MM.1S (cell line): ENCODE data around the gene ZNF445.

ENCODE experiments used
- DNase-seq: peaks from one replicate; pipeline ENCODE4 v3.0.0-alpha.2; 2015
- H2AFZ ChIP-seq: fragments of 300-600 bp; sonication (generic); 2 replicates; pipeline ENCODE4 v1.6.0; 2016; ENCODE audit warnings: antibody characterized with exemption, low read length
- H3F3A ChIP-seq: fragments of 300-600 bp; sonication (generic); 2 replicates; pipeline ENCODE4 v1.6.1; 2016; ENCODE audit warnings: mild to moderate bottlenecking, antibody characterized with exemption, low read length, moderate library complexity, mixed read lengths; ENCODE audit not compliant: insufficient read depth
- H3K27ac ChIP-seq: fragments of 300-600 bp; sonication (generic); 2 replicates; pipeline ENCODE4 v1.5.1; 2016; ENCODE audit warnings: mild to moderate bottlenecking, low read length
- H3K27me3 ChIP-seq: fragments of 300-600 bp; sonication (generic); replicated peaks from 2 replicates; pipeline ENCODE4 v1.6.0; 2016; ENCODE audit warnings: low read length; ENCODE audit not compliant: insufficient read depth
- H3K36me3 ChIP-seq: fragments of 300-600 bp; sonication (generic); replicated peaks from 2 replicates; pipeline ENCODE4 v1.6.1; 2016; ENCODE audit warnings: mild to moderate bottlenecking, low read length, mixed read lengths; ENCODE audit not compliant: insufficient read depth
- H3K4me1 ChIP-seq: fragments of 300-600 bp; sonication (generic); 2 replicates; pipeline ENCODE4 v1.6.1; 2016; ENCODE audit warnings: low read length, mixed read lengths
- H3K4me2 ChIP-seq: fragments of 300-600 bp; sonication (generic); 2 replicates; pipeline ENCODE4 v1.6.0; 2016; ENCODE audit warnings: low read depth, low read length
- H3K4me3 ChIP-seq: fragments of 300-600 bp; sonication (generic); 2 replicates; pipeline ENCODE4 v1.5.1; 2016; ENCODE audit warnings: low read length, mixed read lengths
- H3K79me2 ChIP-seq: fragments of 300-600 bp; sonication (generic); 2 replicates; pipeline ENCODE4 v1.6.1; 2016; ENCODE audit warnings: mixed run types, low read length, mixed read lengths
- H3K9ac ChIP-seq: fragments of 300-600 bp; sonication (generic); 2 replicates; pipeline ENCODE4 v1.6.1; 2016; ENCODE audit warnings: low read length, mixed read lengths
- H3K9me2 ChIP-seq: fragments of 300-600 bp; sonication (generic); replicated peaks from 2 replicates; pipeline ENCODE4 v1.6.1; 2016; ENCODE audit warnings: mild to moderate bottlenecking, low read length, mixed read lengths; ENCODE audit not compliant: insufficient read depth
- H3K9me3 ChIP-seq: fragments of 300-600 bp; sonication (generic); replicated peaks from 2 replicates; pipeline ENCODE4 v1.6.1; 2016; ENCODE audit warnings: mild to moderate bottlenecking, low read length, mixed read lengths; ENCODE audit not compliant: insufficient read depth
- H4K20me1 ChIP-seq: fragments of 300-600 bp; sonication (generic); 2 replicates; pipeline ENCODE4 v1.6.1; 2016; ENCODE audit warnings: mild to moderate bottlenecking, low read length, moderate library complexity, mixed read lengths; ENCODE audit not compliant: insufficient read depth
- EZH2 ChIP-seq: fragments of 300-600 bp; sonication (generic); optimal IDR thresholded peaks from 2 replicates; pipeline ENCODE3; 2017; ENCODE audit warnings: low read depth, mild to moderate bottlenecking, antibody characterized with exemption, low read length, mixed read lengths
- EZH2phosphoT487 ChIP-seq: fragments of 300-600 bp; sonication (generic); IDR thresholded peaks from 2 replicates; pipeline ENCODE4 v1.6.1; 2018; ENCODE audit warnings: antibody characterized with exemption, low read length
- TF ChIP-seq, protein P1 (sequence below): fragments of 300-600 bp; sonication (generic); IDR thresholded peaks from 2 replicates; pipeline ENCODE4 v1.5.1; 2016; ENCODE audit warnings: antibody characterized with exemption, low read length, mixed read lengths

The ZNF445 gene

DNA sequence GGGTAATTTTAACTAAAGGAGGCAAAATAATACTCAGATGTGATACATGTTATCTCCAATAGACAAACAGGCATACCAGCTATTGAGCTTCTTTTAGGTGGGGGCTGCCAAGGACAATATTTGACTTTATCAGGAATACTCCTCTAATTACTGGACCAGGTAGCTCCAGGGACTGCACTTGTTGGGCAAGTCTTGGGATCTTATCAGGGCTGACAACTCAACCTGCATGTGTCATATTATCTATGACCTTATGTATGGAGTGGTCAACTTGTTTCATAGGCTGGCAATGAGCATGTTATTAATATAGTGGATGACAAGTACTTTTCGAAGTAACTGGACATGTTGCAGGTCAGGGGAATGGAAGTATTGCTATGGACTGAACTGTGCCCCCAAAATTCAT, 15.0 kb upstream of the ZNF445 start:
- no peaks in the 10 kb centered on the region for H3K9me3 ChIP-seq
- no peaks in the 10 kb centered on the region for H4K20me1 ChIP-seq
- H3K4me1 ChIP-seq, result no peaks in the 10 kb centered on the region
- no peak overlapping the region for H3K27ac ChIP-seq
- no peaks in the 10 kb centered on the region for H3K36me3 ChIP-seq
- H3K9me2 ChIP-seq, result no peaks in the 10 kb centered on the region
- no peaks in the 10 kb centered on the region for H3K79me2 ChIP-seq
- no peak overlapping the region for H3K4me2 ChIP-seq
- H3K9ac ChIP-seq, result no peak overlapping the region
- no peak for DNase-seq
- no peaks in the 10 kb centered on the region for H3K27me3 ChIP-seq
- no peak overlapping the region for H2AFZ ChIP-seq
- TF ChIP-seq, protein P1, sequence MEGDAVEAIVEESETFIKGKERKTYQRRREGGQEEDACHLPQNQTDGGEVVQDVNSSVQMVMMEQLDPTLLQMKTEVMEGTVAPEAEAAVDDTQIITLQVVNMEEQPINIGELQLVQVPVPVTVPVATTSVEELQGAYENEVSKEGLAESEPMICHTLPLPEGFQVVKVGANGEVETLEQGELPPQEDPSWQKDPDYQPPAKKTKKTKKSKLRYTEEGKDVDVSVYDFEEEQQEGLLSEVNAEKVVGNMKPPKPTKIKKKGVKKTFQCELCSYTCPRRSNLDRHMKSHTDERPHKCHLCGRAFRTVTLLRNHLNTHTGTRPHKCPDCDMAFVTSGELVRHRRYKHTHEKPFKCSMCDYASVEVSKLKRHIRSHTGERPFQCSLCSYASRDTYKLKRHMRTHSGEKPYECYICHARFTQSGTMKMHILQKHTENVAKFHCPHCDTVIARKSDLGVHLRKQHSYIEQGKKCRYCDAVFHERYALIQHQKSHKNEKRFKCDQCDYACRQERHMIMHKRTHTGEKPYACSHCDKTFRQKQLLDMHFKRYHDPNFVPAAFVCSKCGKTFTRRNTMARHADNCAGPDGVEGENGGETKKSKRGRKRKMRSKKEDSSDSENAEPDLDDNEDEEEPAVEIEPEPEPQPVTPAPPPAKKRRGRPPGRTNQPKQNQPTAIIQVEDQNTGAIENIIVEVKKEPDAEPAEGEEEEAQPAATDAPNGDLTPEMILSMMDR, result no peak
- TF ChIP-seq EZH2phosphoT487, result no peak
- no peak for TF ChIP-seq EZH2
- no peaks in the 10 kb centered on the region for H3F3A ChIP-seq
- H3K4me3 ChIP-seq, result no peak overlapping the region

DNA sequence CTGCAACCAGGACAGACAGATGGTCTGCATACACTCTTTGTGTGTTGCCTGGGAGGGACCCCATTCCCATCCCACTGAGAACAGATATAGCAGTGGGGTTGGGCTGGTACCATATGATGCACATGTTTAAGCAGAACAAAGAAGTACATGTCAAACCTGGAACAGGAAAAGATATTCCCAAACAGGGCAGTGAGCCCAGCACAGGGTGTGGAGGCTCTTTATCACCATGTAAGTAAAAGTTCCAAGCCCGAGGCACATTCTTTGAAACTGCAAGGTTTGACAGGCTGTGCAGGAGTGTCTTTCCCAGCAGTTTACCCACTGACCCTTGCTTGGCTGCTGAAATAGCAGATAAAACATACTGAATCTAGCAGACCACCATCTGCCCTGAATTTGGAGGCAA, 5.3 kb upstream of the ZNF445 start:
- Histone ChIP-seq H3K4me1 (no peaks in the 10 kb centered on the region), H3K27me3 (no peaks in the 10 kb centered on the region), H3K4me3 (no peak overlapping the region), H3K9ac (no peak overlapping the region), H3K27ac (no peak overlapping the region), H3K4me2 (no peak overlapping the region), H3K9me2 (no peaks in the 10 kb centered on the region), H3K79me2 (no peaks in the 10 kb centered on the region), H4K20me1 (no peaks in the 10 kb centered on the region), H2AFZ (no peak overlapping the region), H3K36me3 (no peaks in the 10 kb centered on the region), H3K9me3 (no peaks in the 10 kb centered on the region), H3F3A (no peaks in the 10 kb centered on the region)
- no peak for DNase-seq
- TF ChIP-seq EZH2phosphoT487 (no peak), EZH2 (no peak)
- TF ChIP-seq, protein P1, result no peak

DNA sequence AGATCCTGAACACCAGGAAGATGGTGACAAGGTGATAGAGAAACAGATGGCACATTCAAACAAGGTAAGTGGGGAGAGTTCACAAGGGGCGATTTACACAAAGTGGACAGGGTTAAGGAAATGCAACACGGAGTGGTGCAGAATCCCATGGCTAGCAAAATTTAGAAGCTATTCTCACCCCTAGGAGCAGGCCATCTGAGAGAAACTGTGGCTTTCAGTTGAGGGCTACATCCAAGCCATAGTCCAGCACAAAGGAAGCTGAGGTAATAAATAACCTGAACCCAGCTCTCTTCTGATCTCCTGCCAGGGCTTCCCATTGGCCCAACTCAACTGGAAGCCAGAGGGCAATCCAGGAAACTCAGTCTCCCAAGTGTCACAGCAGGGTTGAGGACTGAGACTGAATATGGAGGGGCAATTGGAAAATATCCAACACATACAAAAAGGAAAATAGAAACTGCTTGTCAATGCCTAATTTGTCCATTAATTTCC, 1.2 kb upstream of the ZNF445 start:
- H3K27me3 ChIP-seq, result no peaks in the 10 kb centered on the region
- no peaks in the 10 kb centered on the region for H3K36me3 ChIP-seq
- H3K9me3 ChIP-seq, result no peaks in the 10 kb centered on the region
- no peak overlapping the region for H3K4me2 ChIP-seq
- no peak for DNase-seq
- no peak overlapping the region for H3K27ac ChIP-seq
- no peak overlapping the region for H3K4me3 ChIP-seq
- H3K4me1 ChIP-seq, result no peaks in the 10 kb centered on the region
- H3K79me2 ChIP-seq, result peaks cover 28% of the 10 kb centered on the region
- H3K9me2 ChIP-seq, result no peaks in the 10 kb centered on the region
- H3F3A ChIP-seq, result no peaks in the 10 kb centered on the region
- H2AFZ ChIP-seq, result peak overlapping the region; percentile 93; the same call in 1 of the 2 replicates
- no peaks in the 10 kb centered on the region for H4K20me1 ChIP-seq
- H3K9ac ChIP-seq, result no peak overlapping the region
- no peak for TF ChIP-seq EZH2phosphoT487
- TF ChIP-seq EZH2, result no peak
- TF ChIP-seq, protein P1, result no peak
